NCI-H2029 treated with DMSO at 0.1 percent for 48 hours (cell line): Measurements from ENCODE around the gene HDGFL1.

Experiments
- DNase-seq: peaks from one replicate; lab custom pipeline; 2025; lab: John Stamatoyannopoulos, UW

The HDGFL1 gene

GRCh38 chr6:22590423-22590822 is 21.1 kb downstream of the HDGFL1 start:
- DNase-seq, result no peak

GRCh38 chr6:22593895-22594294 is 24.5 kb downstream of the HDGFL1 start:
- no peak for DNase-seq

GRCh38 chr6:22596011-22596410 is 26.6 kb downstream of the HDGFL1 start:
- no peak for DNase-seq

DNA sequence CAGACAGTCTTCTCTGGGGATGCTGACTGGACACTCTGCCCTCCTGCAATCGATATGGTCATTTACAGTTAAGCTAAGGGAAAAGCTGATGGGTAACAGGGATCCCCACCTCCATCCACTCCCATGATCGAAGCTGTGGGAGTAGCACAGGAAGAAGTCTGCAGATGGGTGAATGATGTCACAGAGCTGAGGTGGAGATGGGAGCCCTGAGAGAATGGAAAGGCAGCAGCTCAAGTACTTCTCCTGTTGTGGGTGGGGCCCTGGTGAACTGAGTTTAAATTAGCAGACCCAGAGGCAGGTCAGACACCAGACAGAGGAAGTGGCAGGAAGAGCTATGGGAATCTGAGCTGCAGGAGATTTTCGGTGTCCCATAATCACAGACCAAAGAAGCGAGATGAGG is 29.0 kb downstream of the HDGFL1 start:
- DNase-seq, result no peak

DNA sequence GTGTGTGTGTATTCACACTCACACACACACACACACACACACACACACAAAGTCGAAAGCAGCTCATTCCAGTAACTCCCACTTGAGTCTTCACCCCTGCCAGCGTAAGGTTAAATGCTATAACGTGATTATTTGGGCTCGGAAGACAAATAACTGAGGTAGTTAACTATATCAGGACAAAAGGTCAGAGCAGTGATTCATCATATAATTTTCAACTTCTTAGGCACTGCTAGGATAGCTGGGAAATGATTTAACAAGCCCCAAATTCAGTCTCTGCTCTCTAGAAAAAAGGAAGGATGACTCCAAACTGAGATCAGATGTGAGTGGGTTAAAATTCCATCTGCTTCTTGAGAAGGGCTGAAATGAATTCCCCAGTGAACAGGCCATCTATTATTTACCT is 30.7 kb downstream of the HDGFL1 start:
- no peak for DNase-seq

DNA sequence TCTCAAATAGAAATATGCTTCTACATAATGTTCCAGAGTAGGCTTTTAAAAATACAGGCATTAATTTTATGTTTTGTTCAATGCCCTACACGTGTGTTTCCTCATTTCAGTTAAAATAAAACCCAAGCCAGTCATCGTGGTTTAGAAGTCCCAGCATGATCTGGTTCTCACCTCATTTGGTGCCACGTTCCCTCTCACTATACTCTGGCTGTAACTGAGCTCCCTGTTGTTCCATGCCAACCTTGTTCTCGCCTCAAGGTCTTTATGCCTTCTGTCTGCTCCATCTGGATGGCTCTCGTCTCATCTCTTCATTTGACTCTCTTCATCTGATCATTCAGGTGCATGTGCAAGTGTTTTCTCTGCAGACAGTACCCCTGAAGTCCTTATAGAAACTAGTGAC is 32.6 kb downstream of the HDGFL1 start:
- no peak for DNase-seq

GRCh38 chr6:22605736-22606135 is 36.4 kb downstream of the HDGFL1 start:
- no peak for DNase-seq

DNA sequence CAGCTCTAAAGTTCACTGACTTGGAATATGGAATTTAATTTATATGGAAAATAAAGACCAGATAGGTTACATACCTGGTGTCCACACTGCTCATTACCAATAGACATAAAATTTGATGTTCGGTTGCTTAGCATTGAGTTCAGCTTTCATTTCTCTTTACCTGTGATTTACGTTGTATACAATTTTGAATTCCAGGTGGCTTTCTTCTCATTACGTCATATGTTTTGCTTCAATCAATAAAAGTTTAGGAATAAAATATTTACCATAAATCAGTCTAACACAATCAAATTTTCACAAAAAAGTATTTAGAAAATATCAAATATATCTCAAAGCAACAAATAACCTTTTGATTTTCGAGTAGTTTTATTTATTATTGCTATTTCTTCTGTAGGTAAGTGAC is 40.8 kb downstream of the HDGFL1 start:
- DNase-seq, result no peak

DNA sequence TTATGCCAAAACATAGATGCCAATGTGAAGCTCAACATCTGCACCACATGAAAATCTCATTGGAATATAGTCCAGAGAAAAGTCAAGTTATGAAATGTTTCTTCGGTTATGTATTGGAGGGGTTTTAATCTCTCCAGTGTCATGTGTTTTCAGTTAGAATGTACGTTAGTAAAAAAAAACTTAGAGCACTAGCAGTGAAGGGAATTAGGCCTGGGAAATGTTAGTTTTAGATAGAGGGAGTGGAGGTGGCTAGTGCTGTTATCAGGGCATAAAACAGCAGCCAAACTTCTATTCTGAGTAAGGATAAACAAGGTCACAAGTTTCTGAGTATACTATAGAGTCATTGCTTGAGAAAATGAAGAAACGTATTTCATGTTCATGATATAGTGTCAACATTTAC is 42.9 kb downstream of the HDGFL1 start:
- no peak for DNase-seq

DNA sequence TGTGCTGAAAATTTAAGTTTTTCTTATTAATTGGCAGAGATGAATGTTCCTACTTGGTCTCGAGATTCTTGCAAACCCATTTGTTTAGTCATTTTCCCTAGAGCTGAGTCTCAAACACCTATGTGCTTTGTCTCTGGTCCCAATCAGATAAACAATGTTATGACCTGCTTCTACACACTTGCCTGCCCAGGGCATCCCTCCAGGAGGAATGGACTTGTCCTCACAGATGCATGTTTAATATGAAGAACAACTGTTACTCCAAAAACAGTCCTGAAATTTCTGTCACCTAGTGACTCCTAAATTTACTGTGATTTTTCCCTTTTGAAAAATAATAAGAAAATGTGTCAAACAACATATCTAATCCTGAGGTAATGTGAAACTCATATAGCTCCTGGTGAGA is 43.7 kb downstream of the HDGFL1 start:
- DNase-seq, result no peak

- DNase-seq, result no peak
Observed at GRCh38 chr6:22613695-22614094, 44.3 kb downstream of the HDGFL1 start.

DNA sequence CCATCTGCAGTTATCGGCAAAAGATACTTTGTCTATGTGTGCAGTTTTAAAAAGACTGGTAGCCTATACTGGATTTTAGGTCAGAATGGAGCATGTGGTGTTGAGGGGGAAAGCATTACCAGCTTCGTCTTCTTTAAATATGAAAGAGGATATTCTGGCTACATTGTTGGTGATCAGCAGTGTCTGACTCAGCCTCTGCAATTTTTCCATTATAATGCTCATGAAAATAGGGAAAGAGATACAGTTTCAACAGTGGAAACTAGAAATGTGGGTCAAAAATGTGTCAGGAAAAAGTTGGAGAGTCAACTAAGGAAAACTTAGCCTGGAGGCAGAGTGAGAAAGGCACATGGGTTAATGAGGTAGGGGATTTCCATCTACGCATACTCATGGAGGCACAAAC is 45.2 kb downstream of the HDGFL1 start:
- no peak for DNase-seq

DNA sequence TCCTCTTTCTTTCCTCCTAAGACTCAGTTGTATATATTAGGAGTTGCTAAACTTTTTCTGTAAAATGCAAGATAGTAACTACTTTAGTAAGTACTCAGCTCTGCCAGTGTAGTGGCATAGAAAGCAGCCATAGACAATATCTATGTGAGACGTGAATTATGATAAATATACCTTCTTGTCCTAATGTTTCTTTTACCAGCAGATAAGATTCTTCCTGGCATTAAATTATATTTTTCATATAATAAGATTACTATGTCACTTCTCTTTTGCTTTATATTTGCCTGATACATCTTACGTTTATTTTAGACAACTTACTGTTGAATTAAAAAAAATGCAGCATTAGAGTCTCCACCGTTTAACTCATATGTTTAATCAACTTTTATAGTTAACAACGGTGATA is 51.7 kb downstream of the HDGFL1 start:
- no peak for DNase-seq
